Anterior cingulate cortex (tissue), 58 donors: ENCODE results near the gene QRFP.

Experiments
- DNase-seq, 58 donors: peaks; one replicate each; lab custom pipeline; 2025; lab: John Stamatoyannopoulos, UW

QRFP gene

GRCh38 chr9:130893341-130894101 lies 3.1 kb downstream of the QRFP start:
- peak in 13 of 58 donors; percentile 12 to 46 (median 26) for DNase-seq

- peak in 1 of 58 donors; percentile 65 for DNase-seq
Observed at GRCh38 chr9:130892477-130893304, 3.9 kb downstream of the QRFP start.

GRCh38 chr9:130891688-130892476 lies 4.7 kb downstream of the QRFP start:
- DNase-seq: peak in 32 of 58 donors; percentile 15 to 61 (median 36)

- no peak for DNase-seq
Observed at GRCh38 chr9:130890870-130891687, 5.5 kb downstream of the QRFP start.

GRCh38 chr9:130890124-130890523 lies 6.5 kb downstream of the QRFP start:
- DNase-seq: no peak

- no peak for DNase-seq
Observed at GRCh38 chr9:130888146-130888885, 8.3 kb downstream of the QRFP start.

- no peak for DNase-seq
Observed at GRCh38 chr9:130887494-130888144, 9.0 kb downstream of the QRFP start.

GRCh38 chr9:130886981-130887380 lies 9.6 kb downstream of the QRFP start:
- DNase-seq: no peak

- no peak for DNase-seq
Observed at GRCh38 chr9:130885484-130886375, 10.9 kb downstream of the QRFP start.

GRCh38 chr9:130884542-130885483 lies 11.8 kb downstream of the QRFP start:
- peak in 43 of 58 donors; percentile 19 to 80 (median 49) for DNase-seq

- DNase-seq: no peak
Observed at GRCh38 chr9:130884111-130884531, 12.5 kb downstream of the QRFP start.

- no peak for DNase-seq
Observed at GRCh38 chr9:130883479-130883878, 13.1 kb downstream of the QRFP start.

GRCh38 chr9:130882696-130883225 lies 13.9 kb downstream of the QRFP start:
- no peak for DNase-seq

- DNase-seq: no peak
Observed at GRCh38 chr9:130881516-130881915, 15.1 kb downstream of the QRFP start.

GRCh38 chr9:130880599-130881220 lies 15.9 kb downstream of the QRFP start:
- DNase-seq: no peak
